HG03196 (cell line): ENCODE data around the gene VKORC1.
A peak's percentile ranks its signal among the peaks of the same experiment; 100 is the strongest.
"Not testable (repeated sequence)": the region's sequence is repeated elsewhere in the genome, so short reads cannot be mapped to it uniquely, and the experiment has no call there.

ENCODE experiments used
- ATAC-seq: cut with Tn5 transposase; IDR thresholded peaks from one replicate; pipeline ENCODE4 v1.9.1; 2021; ENCODE audit not compliant: unreplicated experiment

Gene VKORC1

GRCh38 chr16:31107465-31107867 lies 12.9 kb upstream of the VKORC1 start:
- peak; percentile 50 for ATAC-seq

- ATAC-seq, result no peak
Observed at GRCh38 chr16:31106509-31107464, 12.2 kb upstream of the VKORC1 start.

GRCh38 chr16:31105677-31106213 lies 11.1 kb upstream of the VKORC1 start:
- ATAC-seq, result no peak

- not testable (repeated sequence) for ATAC-seq
Observed at GRCh38 chr16:31100876-31101641, 6.5 kb upstream of the VKORC1 start.

- no peak for ATAC-seq
Observed at GRCh38 chr16:31099860-31100638, 5.5 kb upstream of the VKORC1 start.

- peak; percentile 5 for ATAC-seq
Observed at GRCh38 chr16:31094088-31094423, 541 bp downstream of the VKORC1 start.

- ATAC-seq, result no peak
Observed at GRCh38 chr16:31093132-31093703, 1.4 kb downstream of the VKORC1 start.

- no peak for ATAC-seq
Observed at GRCh38 chr16:31092330-31092729, 2.3 kb downstream of the VKORC1 start.

GRCh38 chr16:31090540-31090939 lies 4.1 kb downstream of the VKORC1 start:
- ATAC-seq, result no peak

- ATAC-seq, result no peak
Observed at GRCh38 chr16:31089199-31089598, 5.4 kb downstream of the VKORC1 start.

- no peak for ATAC-seq
Observed at GRCh38 chr16:31088459-31089183, 6.0 kb downstream of the VKORC1 start, which contains the start of gene PRSS53. Gene PRSS53, minus strand, starts transcription at chr16:31088943. Its CDS starts 134 bp downstream, at chr16:31088809.

GRCh38 chr16:31087971-31088370 lies 6.6 kb downstream of the VKORC1 start:
- no peak for ATAC-seq

- ATAC-seq, result no peak
Observed at GRCh38 chr16:31087481-31087880, 7.1 kb downstream of the VKORC1 start.

- ATAC-seq, result no peak
Observed at GRCh38 chr16:31086629-31086906, 8.0 kb downstream of the VKORC1 start.

- ATAC-seq, result no peak
Observed at GRCh38 chr16:31085873-31086628, 8.5 kb downstream of the VKORC1 start.

- no peak for ATAC-seq
Observed at GRCh38 chr16:31085411-31085810, 9.2 kb downstream of the VKORC1 start.

GRCh38 chr16:31084584-31085302 lies 9.9 kb downstream of the VKORC1 start:
- no peak for ATAC-seq

GRCh38 chr16:31083981-31084380 lies 10.6 kb downstream of the VKORC1 start:
- no peak for ATAC-seq

GRCh38 chr16:31083556-31083955 lies 11.0 kb downstream of the VKORC1 start:
- ATAC-seq, result no peak
